ENCODE measurements around the gene MPPED2.

MPPED2 gene

DNA sequence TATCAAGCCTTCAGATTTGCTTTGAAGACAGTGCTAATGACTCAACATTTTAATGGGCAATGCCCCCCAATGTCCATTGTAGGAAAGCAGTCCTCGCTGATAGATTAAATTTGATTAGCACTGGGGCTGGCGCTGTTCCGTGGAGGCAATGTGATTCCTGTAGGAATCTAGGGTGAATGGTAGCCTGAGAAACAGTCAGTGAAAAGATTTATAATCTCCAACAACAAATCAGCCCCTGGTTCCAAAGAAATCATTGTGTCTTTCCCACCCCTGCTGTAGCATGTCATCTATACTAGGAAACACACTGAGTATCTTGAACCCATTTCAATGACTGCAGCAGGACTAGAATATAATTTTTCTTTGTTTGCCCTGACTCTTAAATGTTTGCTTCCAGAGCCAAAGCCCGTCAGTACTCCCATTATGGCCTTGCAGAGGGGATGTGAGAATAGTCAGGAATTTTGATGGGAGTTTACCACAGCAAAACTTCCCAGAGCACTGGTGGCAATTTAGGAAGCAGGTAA is 36.1 kb downstream of the MPPED2 start:
- Histone ChIP-seq H3K36me3 (ENCODE audit: control insufficient read depth, insufficient read depth, low read length) (no peaks in the 10 kb centered on the region), H3K9me3 (ENCODE audit: control insufficient read depth, insufficient read depth, low read length) (no peaks in the 10 kb centered on the region), H3K4me1 (ENCODE audit: control insufficient read depth, insufficient read depth, low read length) (peaks cover 54% of the 10 kb centered on the region), H3K4me3 (ENCODE audit: low read depth, low read length) (no peak overlapping the region), H3K9ac (ENCODE audit: low read depth, low read length) (no peak overlapping the region), H3K27me3 (ENCODE audit: control insufficient read depth, insufficient read depth, low read length) (no peaks in the 10 kb centered on the region)

DNA sequence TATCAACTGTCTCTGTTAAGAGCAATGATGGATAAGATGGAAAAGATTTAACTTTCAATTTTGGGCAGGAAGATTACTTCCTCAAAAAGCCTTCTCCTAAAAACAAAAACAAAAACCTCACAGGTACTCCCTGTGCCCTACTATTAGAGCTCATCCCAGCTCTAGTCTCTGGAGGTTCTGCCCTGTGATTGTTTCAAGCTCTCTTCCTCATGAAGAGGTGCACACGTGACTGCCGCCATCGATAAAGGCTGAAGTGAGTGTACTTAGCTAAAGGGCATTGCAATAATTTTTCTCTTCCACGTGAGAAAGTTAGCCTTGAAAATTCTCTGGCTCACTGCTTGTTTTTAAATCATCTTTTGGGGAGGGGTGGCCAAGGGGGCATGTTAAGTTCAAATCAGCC is 36.6 kb downstream of the MPPED2 start:
- no peaks in the 10 kb centered on the region for H3K9me3 ChIP-seq (ENCODE audit: control insufficient read depth, insufficient read depth, low read length)
- no peaks in the 10 kb centered on the region for H3K36me3 ChIP-seq (ENCODE audit: control insufficient read depth, insufficient read depth, low read length)
- no peaks in the 10 kb centered on the region for H3K27me3 ChIP-seq (ENCODE audit: control insufficient read depth, insufficient read depth, low read length)
- H3K4me1 ChIP-seq (ENCODE audit: control insufficient read depth, insufficient read depth, low read length) = peaks cover 59% of the 10 kb centered on the region
- no peak overlapping the region for H3K9ac ChIP-seq (ENCODE audit: low read depth, low read length)
- no peak overlapping the region for H3K4me3 ChIP-seq (ENCODE audit: low read depth, low read length)

DNA sequence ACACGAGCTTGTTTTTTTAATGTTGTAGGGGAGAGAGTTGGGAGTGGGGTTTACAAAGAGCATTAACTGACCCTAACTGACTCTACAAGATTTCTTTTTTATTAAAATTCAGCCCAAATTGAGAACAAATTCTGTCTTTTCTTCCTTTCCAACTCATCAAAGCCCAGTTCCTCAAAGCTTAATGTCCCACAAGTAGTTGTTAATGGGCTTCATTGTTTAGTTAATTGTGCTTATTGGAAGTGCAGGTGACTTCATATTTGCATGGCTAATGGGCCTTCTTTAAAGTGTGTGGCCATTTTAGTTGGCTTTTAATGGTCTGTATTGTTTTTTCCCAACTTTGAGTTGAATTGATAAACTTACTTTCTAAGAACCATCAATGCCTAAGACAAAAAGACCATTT is 39.8 kb downstream of the MPPED2 start:
- no peak overlapping the region for H3K4me3 ChIP-seq (ENCODE audit: low read depth, low read length)
- H3K4me1 ChIP-seq (ENCODE audit: control insufficient read depth, insufficient read depth, low read length) = peaks cover 38% of the 10 kb centered on the region
- no peaks in the 10 kb centered on the region for H3K27me3 ChIP-seq (ENCODE audit: control insufficient read depth, insufficient read depth, low read length)
- H3K9me3 ChIP-seq (ENCODE audit: control insufficient read depth, insufficient read depth, low read length) = no peaks in the 10 kb centered on the region
- no peak overlapping the region for H3K9ac ChIP-seq (ENCODE audit: low read depth, low read length)
- no peaks in the 10 kb centered on the region for H3K36me3 ChIP-seq (ENCODE audit: control insufficient read depth, insufficient read depth, low read length)

DNA sequence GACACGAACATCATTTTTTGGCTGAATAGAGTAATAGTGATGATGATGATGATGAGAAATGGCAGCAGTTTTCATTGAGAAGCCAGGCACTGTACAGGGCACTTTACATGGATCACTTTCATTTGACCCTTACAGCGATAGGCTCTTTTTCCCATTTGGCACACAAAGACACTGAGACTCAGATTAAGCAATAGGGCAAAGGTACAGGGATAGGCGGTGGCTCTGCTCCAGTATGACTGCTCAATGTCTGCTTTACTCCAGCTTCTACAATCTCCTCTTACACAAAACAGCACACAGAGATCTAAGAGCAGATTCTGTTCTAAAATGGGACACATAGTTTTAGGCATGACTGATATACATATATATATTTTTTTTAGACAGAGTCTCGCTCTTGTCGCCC is 40.6 kb downstream of the MPPED2 start:
- H3K4me1 ChIP-seq (ENCODE audit: control insufficient read depth, insufficient read depth, low read length) = peaks cover 38% of the 10 kb centered on the region
- no peaks in the 10 kb centered on the region for H3K9me3 ChIP-seq (ENCODE audit: control insufficient read depth, insufficient read depth, low read length)
- no peaks in the 10 kb centered on the region for H3K27me3 ChIP-seq (ENCODE audit: control insufficient read depth, insufficient read depth, low read length)
- no peak overlapping the region for H3K9ac ChIP-seq (ENCODE audit: low read depth, low read length)
- no peaks in the 10 kb centered on the region for H3K36me3 ChIP-seq (ENCODE audit: control insufficient read depth, insufficient read depth, low read length)
- no peak overlapping the region for H3K4me3 ChIP-seq (ENCODE audit: low read depth, low read length)

DNA sequence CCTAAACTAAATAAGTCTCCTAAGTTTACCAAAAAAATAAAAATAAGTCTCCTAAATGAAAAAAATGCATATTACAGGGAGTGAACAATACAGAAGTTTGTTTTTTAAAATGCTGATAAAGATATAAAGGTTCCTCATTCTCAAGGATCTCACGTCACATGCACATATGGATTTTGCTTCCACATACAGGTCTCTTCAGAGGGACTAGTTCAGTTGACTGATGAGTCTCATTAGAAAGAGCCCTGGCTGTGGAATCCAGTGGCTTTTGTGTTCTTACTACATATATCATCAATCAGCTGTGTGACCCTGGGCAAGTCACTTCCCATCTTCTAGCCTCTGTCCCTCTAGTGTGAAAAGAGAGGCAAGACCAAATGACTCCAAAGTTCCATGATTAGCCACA is 43.1 kb downstream of the MPPED2 start:
- no peaks in the 10 kb centered on the region for H3K9me3 ChIP-seq (ENCODE audit: control insufficient read depth, insufficient read depth, low read length)
- H3K4me3 ChIP-seq (ENCODE audit: low read depth, low read length) = no peak overlapping the region
- no peaks in the 10 kb centered on the region for H3K27me3 ChIP-seq (ENCODE audit: control insufficient read depth, insufficient read depth, low read length)
- no peaks in the 10 kb centered on the region for H3K36me3 ChIP-seq (ENCODE audit: control insufficient read depth, insufficient read depth, low read length)
- H3K4me1 ChIP-seq (ENCODE audit: control insufficient read depth, insufficient read depth, low read length) = peaks cover 22% of the 10 kb centered on the region
- no peak overlapping the region for H3K9ac ChIP-seq (ENCODE audit: low read depth, low read length)

DNA sequence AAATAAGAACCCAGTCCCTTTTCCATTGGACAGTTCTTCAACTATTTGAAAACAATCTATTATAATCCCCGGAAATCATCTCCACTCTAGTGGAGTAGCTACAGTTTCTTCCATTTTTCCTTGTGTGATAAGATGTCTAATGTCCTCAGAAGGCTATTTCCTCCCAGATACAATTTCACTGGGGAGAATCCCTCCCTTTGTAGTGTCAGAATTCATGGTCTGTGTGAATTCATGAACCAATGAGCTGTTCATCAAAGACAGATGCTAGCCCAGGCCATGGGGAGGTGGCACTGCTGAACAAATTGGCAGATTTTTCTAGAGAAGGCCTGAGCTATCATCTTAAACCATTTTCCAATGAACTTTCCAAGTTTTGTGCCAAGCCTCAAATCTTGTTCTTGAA is 45.4 kb downstream of the MPPED2 start:
- no peak overlapping the region for H3K4me3 ChIP-seq (ENCODE audit: low read depth, low read length)
- H3K9ac ChIP-seq (ENCODE audit: low read depth, low read length) = no peak overlapping the region
- H3K9me3 ChIP-seq (ENCODE audit: control insufficient read depth, insufficient read depth, low read length) = no peaks in the 10 kb centered on the region
- H3K27me3 ChIP-seq (ENCODE audit: control insufficient read depth, insufficient read depth, low read length) = no peaks in the 10 kb centered on the region
- no peaks in the 10 kb centered on the region for H3K36me3 ChIP-seq (ENCODE audit: control insufficient read depth, insufficient read depth, low read length)
- H3K4me1 ChIP-seq (ENCODE audit: control insufficient read depth, insufficient read depth, low read length) = peaks cover 12% of the 10 kb centered on the region

DNA sequence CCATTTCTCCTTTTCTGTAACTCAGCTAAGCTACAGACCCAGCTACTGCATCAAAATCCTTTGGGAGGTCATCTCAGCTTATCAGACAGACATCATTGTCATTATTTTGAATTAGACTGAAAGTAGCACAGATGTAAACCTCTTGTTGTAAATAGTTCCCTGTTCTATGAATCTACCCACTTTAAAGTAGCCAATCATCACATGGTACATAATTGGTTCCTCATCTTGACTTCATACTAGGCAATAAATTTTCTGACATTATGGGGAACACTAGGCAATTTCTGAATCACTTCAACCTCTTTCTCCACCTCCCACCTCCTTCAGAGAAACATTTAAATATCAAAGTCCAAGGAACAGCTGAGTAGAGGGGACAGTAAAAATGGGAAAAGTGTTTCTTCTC is 47.9 kb downstream of the MPPED2 start:
- H3K9ac ChIP-seq (ENCODE audit: low read depth, low read length) = no peak overlapping the region
- H3K36me3 ChIP-seq (ENCODE audit: control insufficient read depth, insufficient read depth, low read length) = no peaks in the 10 kb centered on the region
- no peaks in the 10 kb centered on the region for H3K9me3 ChIP-seq (ENCODE audit: control insufficient read depth, insufficient read depth, low read length)
- peaks cover 3% of the 10 kb centered on the region for H3K4me1 ChIP-seq (ENCODE audit: control insufficient read depth, insufficient read depth, low read length)
- no peaks in the 10 kb centered on the region for H3K27me3 ChIP-seq (ENCODE audit: control insufficient read depth, insufficient read depth, low read length)
- no peak overlapping the region for H3K4me3 ChIP-seq (ENCODE audit: low read depth, low read length)

DNA sequence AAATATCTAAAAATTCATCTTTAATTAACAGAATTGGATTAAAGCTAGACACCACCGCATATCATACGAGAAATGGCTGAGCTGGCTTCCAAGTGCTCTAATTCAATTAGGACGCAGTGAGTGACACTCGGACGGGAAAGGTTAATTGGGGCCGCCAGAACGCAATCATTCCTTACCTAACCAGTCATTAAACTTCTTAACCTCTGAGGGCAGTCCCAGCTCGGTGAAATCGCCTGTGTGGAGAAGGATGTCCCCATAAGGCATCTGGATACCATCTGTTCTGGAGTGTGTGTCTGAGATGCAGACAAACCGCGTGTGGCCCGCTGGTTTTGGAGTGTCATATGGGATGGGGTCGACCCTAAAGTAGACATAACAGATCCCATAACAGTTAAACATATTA is 50.3 kb downstream of the MPPED2 start:
- Histone ChIP-seq H3K27me3 (ENCODE audit: control insufficient read depth, insufficient read depth, low read length) (no peaks in the 10 kb centered on the region), H3K36me3 (ENCODE audit: control insufficient read depth, insufficient read depth, low read length) (no peaks in the 10 kb centered on the region), H3K4me1 (ENCODE audit: control insufficient read depth, insufficient read depth, low read length) (peaks cover 3% of the 10 kb centered on the region), H3K9me3 (ENCODE audit: control insufficient read depth, insufficient read depth, low read length) (no peaks in the 10 kb centered on the region), H3K4me3 (ENCODE audit: low read depth, low read length) (no peak overlapping the region), H3K9ac (ENCODE audit: low read depth, low read length) (no peak overlapping the region)

DNA sequence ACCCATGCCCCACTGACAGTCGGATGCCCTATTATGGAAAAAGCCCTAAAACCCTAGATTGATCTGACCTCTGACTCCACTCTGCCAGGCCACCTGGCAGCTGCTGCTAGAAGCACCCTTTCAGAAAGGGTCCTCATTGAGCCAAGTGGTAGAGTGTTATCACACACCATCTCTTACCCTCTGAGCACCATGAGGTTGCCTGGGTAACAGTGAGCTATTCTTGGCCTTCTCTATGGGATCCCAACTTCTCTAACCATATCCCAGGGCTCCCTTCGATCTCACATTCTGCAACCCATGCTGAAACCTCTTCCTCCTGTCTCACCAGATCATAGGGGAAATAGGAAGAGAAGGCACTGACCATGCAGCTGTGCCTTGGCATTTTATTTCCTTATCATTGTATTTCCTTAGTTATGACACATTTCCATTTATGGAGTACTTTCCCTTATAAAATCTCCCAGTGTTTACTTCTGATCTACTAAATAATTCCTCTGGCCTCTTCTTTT is 52.7 kb downstream of the MPPED2 start:
- Histone ChIP-seq H3K36me3 (ENCODE audit: control insufficient read depth, insufficient read depth, low read length) (no peaks in the 10 kb centered on the region), H3K4me3 (ENCODE audit: low read depth, low read length) (no peak overlapping the region), H3K9me3 (ENCODE audit: control insufficient read depth, insufficient read depth, low read length) (no peaks in the 10 kb centered on the region), H3K4me1 (ENCODE audit: control insufficient read depth, insufficient read depth, low read length) (peaks cover 3% of the 10 kb centered on the region), H3K27me3 (ENCODE audit: control insufficient read depth, insufficient read depth, low read length) (no peaks in the 10 kb centered on the region), H3K9ac (ENCODE audit: low read depth, low read length) (no peak overlapping the region)

DNA sequence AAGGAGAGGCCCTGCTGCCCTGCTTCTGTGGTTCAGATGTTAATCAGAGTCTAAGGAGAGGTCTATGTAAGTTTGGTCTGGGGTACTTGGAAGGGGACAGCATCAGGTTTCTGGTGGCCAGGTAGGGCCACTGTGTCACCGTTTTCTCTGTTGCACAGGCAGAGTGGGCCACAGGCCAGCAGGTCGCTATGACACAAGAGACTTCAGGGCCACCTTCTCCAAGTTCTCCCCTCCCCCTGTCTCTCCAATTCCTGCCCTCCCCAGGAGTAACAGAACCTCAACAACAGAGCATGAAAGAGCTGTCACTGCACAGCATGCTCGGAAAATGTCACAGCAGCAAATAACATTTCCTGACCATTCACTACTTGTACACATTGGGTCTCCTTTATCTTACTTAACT is 58.6 kb downstream of the MPPED2 start:
- no peaks in the 10 kb centered on the region for H3K4me1 ChIP-seq (ENCODE audit: control insufficient read depth, insufficient read depth, low read length)
- no peaks in the 10 kb centered on the region for H3K9me3 ChIP-seq (ENCODE audit: control insufficient read depth, insufficient read depth, low read length)
- no peak overlapping the region for H3K4me3 ChIP-seq (ENCODE audit: low read depth, low read length)
- H3K27me3 ChIP-seq (ENCODE audit: control insufficient read depth, insufficient read depth, low read length) = no peaks in the 10 kb centered on the region
- no peaks in the 10 kb centered on the region for H3K36me3 ChIP-seq (ENCODE audit: control insufficient read depth, insufficient read depth, low read length)
- no peak overlapping the region for H3K9ac ChIP-seq (ENCODE audit: low read depth, low read length)

DNA sequence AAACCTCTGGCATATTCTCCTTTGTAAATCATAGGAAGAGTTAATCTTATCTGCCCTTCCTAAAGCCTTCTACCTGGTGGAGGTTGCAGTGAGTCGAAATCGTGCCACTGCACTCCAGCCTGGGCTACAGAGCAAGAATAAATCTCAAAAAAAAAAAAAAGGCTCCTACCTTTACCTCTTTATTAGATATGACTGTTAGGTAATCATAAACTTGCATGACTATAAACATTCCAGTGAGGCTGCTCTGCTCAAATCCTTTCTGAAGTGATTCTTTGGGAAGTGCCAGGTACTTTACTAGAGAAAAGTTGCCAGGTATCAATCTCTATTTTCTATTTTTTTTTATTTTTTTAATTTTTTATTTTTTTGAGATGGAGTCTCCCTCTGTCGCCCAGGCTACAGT is 59.6 kb downstream of the MPPED2 start:
- Histone ChIP-seq H3K4me3 (ENCODE audit: low read depth, low read length) (no peak overlapping the region), H3K27me3 (ENCODE audit: control insufficient read depth, insufficient read depth, low read length) (no peaks in the 10 kb centered on the region), H3K36me3 (ENCODE audit: control insufficient read depth, insufficient read depth, low read length) (no peaks in the 10 kb centered on the region), H3K9me3 (ENCODE audit: control insufficient read depth, insufficient read depth, low read length) (no peaks in the 10 kb centered on the region), H3K9ac (ENCODE audit: low read depth, low read length) (no peak overlapping the region), H3K4me1 (ENCODE audit: control insufficient read depth, insufficient read depth, low read length) (no peaks in the 10 kb centered on the region)

DNA sequence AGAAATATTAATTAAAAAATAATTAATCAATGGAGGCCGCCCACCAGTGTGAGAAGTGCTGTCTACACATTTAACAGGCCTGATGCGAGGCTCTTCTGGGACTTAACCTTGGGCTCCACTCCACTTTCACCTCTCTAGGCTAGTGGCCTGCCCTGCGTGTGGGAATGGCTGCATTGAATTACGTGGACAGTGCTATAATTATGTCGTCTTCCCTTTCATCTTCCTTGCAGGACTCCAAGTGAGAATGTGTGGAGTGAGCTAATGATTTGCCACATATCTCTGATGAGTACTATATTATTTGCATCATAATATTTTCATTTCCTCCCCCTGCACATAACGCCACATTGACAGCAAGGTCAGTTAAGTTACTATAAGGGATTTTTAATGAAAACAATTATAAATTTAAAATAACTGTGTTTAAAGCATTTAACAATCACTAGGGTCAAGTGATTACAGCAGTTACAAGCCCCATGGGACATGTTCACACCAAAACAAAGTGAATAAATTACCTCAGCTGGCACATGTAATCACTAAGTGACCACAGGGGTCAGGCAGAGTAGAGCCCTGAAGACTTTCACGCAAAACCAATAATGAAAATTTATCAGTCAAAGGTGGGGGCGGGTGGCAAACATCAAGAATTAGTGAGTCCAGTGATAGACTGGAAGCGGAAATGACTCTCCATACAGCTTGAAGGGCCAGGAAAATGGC is 63.5 kb downstream of the MPPED2 start:
- no peaks in the 10 kb centered on the region for H3K36me3 ChIP-seq (ENCODE audit: control insufficient read depth, insufficient read depth, low read length)

More for the DNA sequence above, 63.5 kb downstream of the MPPED2 start:
- H3K9me3 ChIP-seq (ENCODE audit: control insufficient read depth, insufficient read depth, low read length) = no peaks in the 10 kb centered on the region
- H3K9ac ChIP-seq (ENCODE audit: low read depth, low read length) = no peak overlapping the region
- H3K4me3 ChIP-seq (ENCODE audit: low read depth, low read length) = no peak overlapping the region
- no peaks in the 10 kb centered on the region for H3K27me3 ChIP-seq (ENCODE audit: control insufficient read depth, insufficient read depth, low read length)
- H3K4me1 ChIP-seq (ENCODE audit: control insufficient read depth, insufficient read depth, low read length) = no peaks in the 10 kb centered on the region

Data from iPS-15b (cell line).